Measurements from ENCODE around the gene OBP2B.

DNA sequence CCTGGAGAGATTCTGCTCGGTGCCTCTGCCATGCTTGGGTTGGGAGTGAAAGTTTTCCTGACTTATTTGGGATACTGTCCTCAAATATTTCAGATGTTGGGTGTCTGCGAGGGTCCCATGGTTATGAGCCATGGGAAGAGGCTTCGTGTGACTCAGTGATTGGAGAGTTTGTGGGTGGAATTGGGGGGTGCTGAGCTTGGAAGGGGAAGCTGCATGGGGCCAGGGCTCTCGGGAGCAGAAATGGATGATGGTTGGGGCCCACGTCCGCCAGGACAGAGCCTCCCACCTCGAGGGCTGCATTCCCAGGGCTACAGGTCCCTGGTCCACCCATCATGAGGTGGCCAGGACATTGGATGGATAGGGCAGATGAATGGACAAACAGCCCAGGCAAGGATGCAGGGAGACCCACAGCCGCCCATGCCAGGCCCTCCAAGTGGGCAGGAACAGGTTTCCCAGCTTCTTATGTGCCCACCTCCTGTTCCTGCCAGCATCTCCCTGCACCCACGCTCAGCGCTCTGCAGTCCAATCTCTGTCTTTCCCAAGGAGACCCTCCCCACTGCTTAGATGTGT, 5.5 kb downstream of the OBP2B start:
- TF ChIP-seq ATF2 (IDR thresholded peaks at IDR 0.05; ENCODE audit: low read length) (no peak), ZNF274 (IDR thresholded peaks at IDR 0.05; ENCODE audit: insufficient read depth, insufficient read length) (no peak), EZH2 (IDR thresholded peaks at IDR 0.05; ENCODE audit: borderline replicate concordance, control insufficient read depth, low read depth, low read length) (no peak), POLR2AphosphoS2 (IDR thresholded peaks at IDR 0.05; ENCODE audit: low read depth, low read length) (no peak), BACH1 (IDR thresholded peaks at IDR 0.05; ENCODE audit: borderline replicate concordance) (no peak), POLR2A (IDR thresholded peaks at IDR 0.05; ENCODE audit: low read depth, low read length) (no peak), RBBP5 (conservative IDR thresholded peaks at IDR 0.05) (no peak), YY1 (IDR thresholded peaks at IDR 0.05; ENCODE audit: low read depth, low read length) (no peak), FOS (IDR thresholded peaks at IDR 0.05; ENCODE audit: borderline replicate concordance, extremely low read depth, insufficient read length) (no peak), IKZF1 (conservative IDR thresholded peaks at IDR 0.05) (no peak), EP300 (IDR thresholded peaks at IDR 0.05; ENCODE audit: borderline replicate concordance in 1 of 2, control insufficient read depth in 1 of 2, low read depth in 2 of 2, low read length in 2 of 2) (no peak), RCOR1 (conservative IDR thresholded peaks at IDR 0.05; ENCODE audit: low read depth, low read length) (no peak)
- TF ChIP-seq, protein P1, sequence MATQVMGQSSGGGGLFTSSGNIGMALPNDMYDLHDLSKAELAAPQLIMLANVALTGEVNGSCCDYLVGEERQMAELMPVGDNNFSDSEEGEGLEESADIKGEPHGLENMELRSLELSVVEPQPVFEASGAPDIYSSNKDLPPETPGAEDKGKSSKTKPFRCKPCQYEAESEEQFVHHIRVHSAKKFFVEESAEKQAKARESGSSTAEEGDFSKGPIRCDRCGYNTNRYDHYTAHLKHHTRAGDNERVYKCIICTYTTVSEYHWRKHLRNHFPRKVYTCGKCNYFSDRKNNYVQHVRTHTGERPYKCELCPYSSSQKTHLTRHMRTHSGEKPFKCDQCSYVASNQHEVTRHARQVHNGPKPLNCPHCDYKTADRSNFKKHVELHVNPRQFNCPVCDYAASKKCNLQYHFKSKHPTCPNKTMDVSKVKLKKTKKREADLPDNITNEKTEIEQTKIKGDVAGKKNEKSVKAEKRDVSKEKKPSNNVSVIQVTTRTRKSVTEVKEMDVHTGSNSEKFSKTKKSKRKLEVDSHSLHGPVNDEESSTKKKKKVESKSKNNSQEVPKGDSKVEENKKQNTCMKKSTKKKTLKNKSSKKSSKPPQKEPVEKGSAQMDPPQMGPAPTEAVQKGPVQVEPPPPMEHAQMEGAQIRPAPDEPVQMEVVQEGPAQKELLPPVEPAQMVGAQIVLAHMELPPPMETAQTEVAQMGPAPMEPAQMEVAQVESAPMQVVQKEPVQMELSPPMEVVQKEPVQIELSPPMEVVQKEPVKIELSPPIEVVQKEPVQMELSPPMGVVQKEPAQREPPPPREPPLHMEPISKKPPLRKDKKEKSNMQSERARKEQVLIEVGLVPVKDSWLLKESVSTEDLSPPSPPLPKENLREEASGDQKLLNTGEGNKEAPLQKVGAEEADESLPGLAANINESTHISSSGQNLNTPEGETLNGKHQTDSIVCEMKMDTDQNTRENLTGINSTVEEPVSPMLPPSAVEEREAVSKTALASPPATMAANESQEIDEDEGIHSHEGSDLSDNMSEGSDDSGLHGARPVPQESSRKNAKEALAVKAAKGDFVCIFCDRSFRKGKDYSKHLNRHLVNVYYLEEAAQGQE (IDR thresholded peaks at IDR 0.05; ENCODE audit: low read depth, low read length) = no peak
- TF ChIP-seq, protein P2, sequence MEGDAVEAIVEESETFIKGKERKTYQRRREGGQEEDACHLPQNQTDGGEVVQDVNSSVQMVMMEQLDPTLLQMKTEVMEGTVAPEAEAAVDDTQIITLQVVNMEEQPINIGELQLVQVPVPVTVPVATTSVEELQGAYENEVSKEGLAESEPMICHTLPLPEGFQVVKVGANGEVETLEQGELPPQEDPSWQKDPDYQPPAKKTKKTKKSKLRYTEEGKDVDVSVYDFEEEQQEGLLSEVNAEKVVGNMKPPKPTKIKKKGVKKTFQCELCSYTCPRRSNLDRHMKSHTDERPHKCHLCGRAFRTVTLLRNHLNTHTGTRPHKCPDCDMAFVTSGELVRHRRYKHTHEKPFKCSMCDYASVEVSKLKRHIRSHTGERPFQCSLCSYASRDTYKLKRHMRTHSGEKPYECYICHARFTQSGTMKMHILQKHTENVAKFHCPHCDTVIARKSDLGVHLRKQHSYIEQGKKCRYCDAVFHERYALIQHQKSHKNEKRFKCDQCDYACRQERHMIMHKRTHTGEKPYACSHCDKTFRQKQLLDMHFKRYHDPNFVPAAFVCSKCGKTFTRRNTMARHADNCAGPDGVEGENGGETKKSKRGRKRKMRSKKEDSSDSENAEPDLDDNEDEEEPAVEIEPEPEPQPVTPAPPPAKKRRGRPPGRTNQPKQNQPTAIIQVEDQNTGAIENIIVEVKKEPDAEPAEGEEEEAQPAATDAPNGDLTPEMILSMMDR (IDR thresholded peaks at IDR 0.05 in 2 of 3, conservative IDR thresholded peaks at IDR 0.05 in 1 of 3; ENCODE audit: control insufficient read depth in 2 of 3, extremely low read depth in 1 of 3, insufficient read depth in 1 of 3, low read depth in 3 of 3, low read length in 3 of 3) = no peak

All from GM12878 (cell line).